Activated naive CD4-positive, alpha-beta T cell treated with anti-CD3 and anti-CD28 coated beads, Interleukin-2, amount 10 ng/mL, durations not matched to agents 7 days and 5 days (primary cell): ENCODE measurements around the gene CTIF.

Source experiments
- CTCF ChIA-PET: fragments of 350-600 bp; sonication (Branson Sonifier 250); formaldehyde crosslinking; loops from one replicate; lab custom pipeline; 2021; ENCODE audit warnings: antibody characterized with exemption; lab: Charles Lee
- DNase-seq: peaks from one replicate; pipeline ENCODE4 v3.0.0-alpha.2; 2020
- H3K27ac Mint-ChIP-seq: one replicate; pipeline ENCODE4 v1.8.0; 2021; ENCODE audit warnings: mild to moderate bottlenecking, moderate library complexity, mixed read lengths
- H3K27me3 Mint-ChIP-seq: one replicate; pipeline ENCODE4 v1.8.0; 2021; ENCODE audit warnings: mild to moderate bottlenecking, mixed read lengths
- H3K36me3 Mint-ChIP-seq: one replicate; pipeline ENCODE4 v1.8.0; 2021; ENCODE audit warnings: mixed read lengths
- H3K4me1 Mint-ChIP-seq: one replicate; pipeline ENCODE4 v1.8.0; 2021; ENCODE audit warnings: mixed read lengths
- H3K4me3 Mint-ChIP-seq: one replicate; pipeline ENCODE4 v1.8.0; 2021; ENCODE audit warnings: mild to moderate bottlenecking, moderate library complexity, mixed read lengths
- H3K9me3 Mint-ChIP-seq: one replicate; pipeline ENCODE4 v1.8.0; 2021; ENCODE audit warnings: mixed read lengths

The CTIF gene

GRCh38 chr18:48550101-48550729 lies 11.4 kb downstream of the CTIF start:
- H3K27ac Mint-ChIP-seq, result no peak overlapping the region
- H3K4me1 Mint-ChIP-seq, result no peaks in the 10 kb centered on the region

GRCh38 chr18:48551100-48551499 lies 12.3 kb downstream of the CTIF start:
- H3K27ac Mint-ChIP-seq, result no peak overlapping the region
- no peak for DNase-seq
- H3K4me3 Mint-ChIP-seq, result no peak overlapping the region
- H3K36me3 Mint-ChIP-seq, result no peaks in the 10 kb centered on the region
- H3K27me3 Mint-ChIP-seq, result peaks cover 38% of the 10 kb centered on the region
- no peaks in the 10 kb centered on the region for H3K4me1 Mint-ChIP-seq
- no peaks in the 10 kb centered on the region for H3K9me3 Mint-ChIP-seq
- CTCF ChIA-PET, result no interaction called here

More at GRCh38 chr18:48550101-48550729, 11.4 kb downstream of the CTIF start:
- no peaks in the 10 kb centered on the region for H3K9me3 Mint-ChIP-seq
- DNase-seq, result no peak
- H3K36me3 Mint-ChIP-seq, result no peaks in the 10 kb centered on the region
- no peak overlapping the region for H3K4me3 Mint-ChIP-seq
- peaks cover 41% of the 10 kb centered on the region for H3K27me3 Mint-ChIP-seq
- CTCF ChIA-PET, result no interaction called here

- Mint-ChIP-seq H3K27ac (no peak overlapping the region), H3K9me3 (no peaks in the 10 kb centered on the region), H3K36me3 (no peaks in the 10 kb centered on the region), H3K27me3 (peaks cover 36% of the 10 kb centered on the region), H3K4me1 (no peaks in the 10 kb centered on the region), H3K4me3 (no peak overlapping the region)
- CTCF ChIA-PET, result no interaction called here
- DNase-seq, result no peak
Measured at GRCh38 chr18:48552130-48552529, 13.3 kb downstream of the CTIF start.

- CTCF ChIA-PET, result no interaction called here
- DNase-seq, result no peak
- no peak overlapping the region for H3K27ac Mint-ChIP-seq
- no peaks in the 10 kb centered on the region for H3K36me3 Mint-ChIP-seq
- H3K9me3 Mint-ChIP-seq, result no peaks in the 10 kb centered on the region
- H3K27me3 Mint-ChIP-seq, result peaks cover 40% of the 10 kb centered on the region
- H3K4me1 Mint-ChIP-seq, result no peaks in the 10 kb centered on the region
- no peak overlapping the region for H3K4me3 Mint-ChIP-seq
Measured at GRCh38 chr18:48553236-48553635, 14.4 kb downstream of the CTIF start.

GRCh38 chr18:48554610-48555400 lies 16.0 kb downstream of the CTIF start:
- Mint-ChIP-seq H3K4me3 (no peak overlapping the region), H3K36me3 (no peaks in the 10 kb centered on the region), H3K27me3 (peaks cover 31% of the 10 kb centered on the region), H3K9me3 (no peaks in the 10 kb centered on the region), H3K4me1 (no peaks in the 10 kb centered on the region), H3K27ac (no peak overlapping the region)
- CTCF ChIA-PET, result no interaction called here
- DNase-seq, result no peak

- Mint-ChIP-seq H3K4me3 (no peak overlapping the region), H3K36me3 (no peaks in the 10 kb centered on the region), H3K27me3 (peaks cover 34% of the 10 kb centered on the region), H3K27ac (no peak overlapping the region), H3K4me1 (no peaks in the 10 kb centered on the region), H3K9me3 (no peaks in the 10 kb centered on the region)
- no peak for DNase-seq
- CTCF ChIA-PET, result no interaction called here
Measured at GRCh38 chr18:48555465-48555995, 16.7 kb downstream of the CTIF start.

- CTCF ChIA-PET, result interaction anchor here (1.5 kb wide), 1 partner anchor 11 kb away, joined by 4 read pairs; no protein-coding TSS in a partner anchor
- H3K27ac Mint-ChIP-seq, result no peak overlapping the region
- H3K4me3 Mint-ChIP-seq, result no peak overlapping the region
- no peak for DNase-seq
- H3K9me3 Mint-ChIP-seq, result no peaks in the 10 kb centered on the region
- peaks cover 35% of the 10 kb centered on the region for H3K27me3 Mint-ChIP-seq
- no peaks in the 10 kb centered on the region for H3K4me1 Mint-ChIP-seq
- no peaks in the 10 kb centered on the region for H3K36me3 Mint-ChIP-seq
Measured at GRCh38 chr18:48557640-48558174, 18.9 kb downstream of the CTIF start.

GRCh38 chr18:48558248-48558647 lies 19.4 kb downstream of the CTIF start:
- no peak overlapping the region for H3K27ac Mint-ChIP-seq
- CTCF ChIA-PET, result no interaction called here
- H3K27me3 Mint-ChIP-seq, result peaks cover 35% of the 10 kb centered on the region

GRCh38 chr18:48560491-48560890 lies 21.7 kb downstream of the CTIF start:
- Mint-ChIP-seq H3K4me1 (no peaks in the 10 kb centered on the region), H3K27ac (no peak overlapping the region), H3K4me3 (no peak overlapping the region), H3K9me3 (no peaks in the 10 kb centered on the region), H3K27me3 (peaks cover 41% of the 10 kb centered on the region), H3K36me3 (no peaks in the 10 kb centered on the region)
- CTCF ChIA-PET, result interaction anchor here (1.3 kb wide), 1 partner anchor 45 kb away, joined by 3 read pairs; no protein-coding TSS in a partner anchor
- DNase-seq, result no peak

More at GRCh38 chr18:48558248-48558647, 19.4 kb downstream of the CTIF start:
- Mint-ChIP-seq H3K36me3 (no peaks in the 10 kb centered on the region), H3K4me1 (no peaks in the 10 kb centered on the region), H3K9me3 (no peaks in the 10 kb centered on the region), H3K4me3 (no peak overlapping the region)
- DNase-seq, result no peak

GRCh38 chr18:48562075-48562474 lies 23.2 kb downstream of the CTIF start:
- H3K4me1 Mint-ChIP-seq, result no peaks in the 10 kb centered on the region
- peaks cover 28% of the 10 kb centered on the region for H3K27me3 Mint-ChIP-seq
- CTCF ChIA-PET, result no interaction called here
- H3K9me3 Mint-ChIP-seq, result no peaks in the 10 kb centered on the region
- H3K4me3 Mint-ChIP-seq, result no peak overlapping the region
- no peaks in the 10 kb centered on the region for H3K36me3 Mint-ChIP-seq
- no peak for DNase-seq
- H3K27ac Mint-ChIP-seq, result no peak overlapping the region

GRCh38 chr18:48563027-48563426 lies 24.2 kb downstream of the CTIF start:
- DNase-seq, result no peak
- Mint-ChIP-seq H3K27me3 (peaks cover 18% of the 10 kb centered on the region), H3K9me3 (no peaks in the 10 kb centered on the region), H3K4me1 (no peaks in the 10 kb centered on the region), H3K36me3 (no peaks in the 10 kb centered on the region), H3K27ac (no peak overlapping the region), H3K4me3 (no peak overlapping the region)
- CTCF ChIA-PET, result no interaction called here

GRCh38 chr18:48564139-48564538 lies 25.3 kb downstream of the CTIF start:
- no peak for DNase-seq
- no peaks in the 10 kb centered on the region for H3K4me1 Mint-ChIP-seq
- no peaks in the 10 kb centered on the region for H3K36me3 Mint-ChIP-seq
- no peak overlapping the region for H3K27ac Mint-ChIP-seq
- H3K27me3 Mint-ChIP-seq, result peaks cover 17% of the 10 kb centered on the region
- no peaks in the 10 kb centered on the region for H3K9me3 Mint-ChIP-seq
- H3K4me3 Mint-ChIP-seq, result no peak overlapping the region
- CTCF ChIA-PET, result no interaction called here

- CTCF ChIA-PET, result no interaction called here
- H3K36me3 Mint-ChIP-seq, result no peaks in the 10 kb centered on the region
- H3K27ac Mint-ChIP-seq, result no peak overlapping the region
- H3K9me3 Mint-ChIP-seq, result no peaks in the 10 kb centered on the region
- DNase-seq, result no peak
- peaks cover 14% of the 10 kb centered on the region for H3K27me3 Mint-ChIP-seq
- H3K4me1 Mint-ChIP-seq, result no peaks in the 10 kb centered on the region
- no peak overlapping the region for H3K4me3 Mint-ChIP-seq
Measured at GRCh38 chr18:48565105-48565504, 26.3 kb downstream of the CTIF start.

- CTCF ChIA-PET, result no interaction called here
- Mint-ChIP-seq H3K4me1 (no peaks in the 10 kb centered on the region), H3K27me3 (peaks cover 12% of the 10 kb centered on the region), H3K27ac (no peak overlapping the region), H3K9me3 (no peaks in the 10 kb centered on the region), H3K36me3 (no peaks in the 10 kb centered on the region), H3K4me3 (no peak overlapping the region)
- DNase-seq, result no peak
Measured at GRCh38 chr18:48566589-48566988, 27.8 kb downstream of the CTIF start.
